Measurements from ENCODE around the gene OR8G1.

The OR8G1 gene

GRCh38 chr11:124240621-124241397 lies at the start of gene OR8G1:
Gene OR8G1, plus strand, starts transcription at chr11:124241095. Its CDS starts 8,581 bp downstream, at chr11:124249676.
- no peak for DNase-seq (ENCODE audit: low spot score)
- no peak for TF ChIP-seq CTCF (IDR thresholded peaks at IDR 0.05; ENCODE audit: extremely low read depth, missing control alignments)

- no peak for DNase-seq (ENCODE audit: low spot score)
- TF ChIP-seq CTCF (IDR thresholded peaks at IDR 0.05; ENCODE audit: extremely low read depth, missing control alignments), result no peak
Measured at GRCh38 chr11:124193221-124194010, 47.5 kb upstream of the OR8G1 start.

- TF ChIP-seq CTCF (IDR thresholded peaks at IDR 0.05; ENCODE audit: extremely low read depth, missing control alignments), result no peak
- no peak for DNase-seq (ENCODE audit: low spot score)
Measured at GRCh38 chr11:124194293-124195188, 46.4 kb upstream of the OR8G1 start.

- TF ChIP-seq CTCF (IDR thresholded peaks at IDR 0.05; ENCODE audit: extremely low read depth, missing control alignments), result peak; percentile 69
- DNase-seq (ENCODE audit: low spot score), result peak; percentile 56
Measured at GRCh38 chr11:124195189-124195734, 45.6 kb upstream of the OR8G1 start.

GRCh38 chr11:124197999-124198398 lies 42.9 kb upstream of the OR8G1 start:
- no peak for TF ChIP-seq CTCF (IDR thresholded peaks at IDR 0.05; ENCODE audit: extremely low read depth, missing control alignments)
- DNase-seq (ENCODE audit: low spot score), result no peak

GRCh38 chr11:124198897-124199296 lies 42.0 kb upstream of the OR8G1 start:
- TF ChIP-seq CTCF (IDR thresholded peaks at IDR 0.05; ENCODE audit: extremely low read depth, missing control alignments), result no peak
- DNase-seq (ENCODE audit: low spot score), result no peak
